HepG2 (cell line): ENCODE results near the gene RBM27. TPM values are rescaled to one million over a fixed set of nuclear protein-coding genes. Genes with fewer than 3 reads are reported as not detected.

ENCODE experiments used
- BHLHE40 ChIP-seq: IDR thresholded peaks from 2 replicates; pipeline ENCODE4 v1.6.1; 2011; ENCODE audit warnings: low read length, improper control_type of control experiment
- JARID2 ChIP-seq: sonication (generic); formaldehyde crosslinking; IDR thresholded peaks from 2 replicates; pipeline ENCODE4 v1.8.1; 2023; ENCODE audit warnings: missing genetic modification reagents, inconsistent platforms; ENCODE audit not compliant: insufficient replicate concordance
- KLF16 ChIP-seq, 2 experiments: sonication (generic) in 1 of 2; formaldehyde crosslinking in 1 of 2; IDR thresholded peaks; 2 replicates each; pipeline versions ENCODE4 v1.6.1 to v1.8.0; 2016 to 2023; ENCODE audit warnings: missing genetic modification reagents in 2 of 2, missing compliant biosample characterization in 1 of 2
- NCOA1 ChIP-seq: sonication (generic); formaldehyde crosslinking; IDR thresholded peaks from 2 replicates; pipeline ENCODE4 v1.9.0; 2021; ENCODE audit warnings: missing genetic modification reagents
- SP5 ChIP-seq: IDR thresholded peaks from 2 replicates; pipeline ENCODE4 v1.6.1; 2016; ENCODE audit warnings: low read depth, borderline replicate concordance
- U2AF2 ChIP-seq: fragments of 200-400 bp; formaldehyde crosslinking; IDR thresholded peaks from 2 replicates; pipeline ENCODE4 v1.6.1; 2017; ENCODE audit warnings: low read depth, mild to moderate bottlenecking, low read length
- ZBTB20 ChIP-seq: sonication (generic); formaldehyde crosslinking; IDR thresholded peaks from 2 replicates; pipeline ENCODE4 v1.8.1; 2023; ENCODE audit warnings: missing genetic modification reagents, low read depth, mild to moderate bottlenecking, borderline replicate concordance
- ZNF441 ChIP-seq: sonication (generic); formaldehyde crosslinking; IDR thresholded peaks from 2 replicates; pipeline ENCODE4 v1.7.0; 2021; ENCODE audit warnings: missing genetic modification reagents, borderline replicate concordance
- ZNF451 ChIP-seq: sonication (generic); formaldehyde crosslinking; IDR thresholded peaks from 2 replicates; pipeline ENCODE4 v1.5.0; 2020; ENCODE audit warnings: mild to moderate bottlenecking, missing genetic modification reagents
- ZNF839 ChIP-seq: sonication (generic); formaldehyde crosslinking; IDR thresholded peaks from 2 replicates; pipeline ENCODE4 v1.4.0; 2020; ENCODE audit warnings: missing genetic modification reagents, mild to moderate bottlenecking, borderline replicate concordance
- polyA plus RNA-seq, 8 experiments: library from polyadenylated mRNA; depleted of rRNA in 3 of 8; stranded (reverse) in 7 of 8; unstranded in 1 of 8; fragments of >200 nt; fragmentation: Illumina TruSeq in 4 of 8; extraction: Trizol in 4 of 8; gene quantifications; 2 replicates each; pipeline versions ENCODE4 v1.2.1 to v1.2.3, GENCODE V29; 2011 to 2016; ENCODE audit warnings: low read depth in 4 of 8, missing spikeins in 1 of 8, mixed read lengths in 1 of 8; ENCODE audit not compliant: insufficient read depth in 1 of 8
- total RNA-seq, 5 experiments: library from RNA; depleted of rRNA; stranded (reverse); fragments of >200 nt; fragmentation: Illumina TruSeq; extraction: Trizol; gene quantifications; 2 replicates each; pipeline ENCODE4 v1.2.3, GENCODE V29; 2016; ENCODE audit warnings: low read depth in 1 of 5
- TF ChIP-seq, protein P1 (sequence below): sonication (generic); formaldehyde crosslinking; IDR thresholded peaks from 2 replicates; pipeline ENCODE4 v1.5.1; 2020; ENCODE audit warnings: missing genetic modification reagents, mild to moderate bottlenecking, borderline replicate concordance
- TF ChIP-seq, protein P2 (sequence below): sonication (generic); formaldehyde crosslinking; IDR thresholded peaks from 2 replicates; pipeline ENCODE4 v1.5.0; 2020; ENCODE audit warnings: mild to moderate bottlenecking, missing genetic modification reagents
- TF ChIP-seq, protein P3 (sequence below): sonication (generic); formaldehyde crosslinking; IDR thresholded peaks from 2 replicates; pipeline ENCODE4 v1.5.0; 2020; ENCODE audit warnings: missing genetic modification reagents
- TF ChIP-seq, protein P4 (sequence below): sonication (generic); formaldehyde crosslinking; IDR thresholded peaks from 2 replicates; pipeline ENCODE4 v1.8.0; 2022; ENCODE audit warnings: mild to moderate bottlenecking, missing genetic modification reagents, borderline replicate concordance
- TF ChIP-seq, protein P5 (sequence below): sonication (generic); formaldehyde crosslinking; IDR thresholded peaks from 2 replicates; pipeline ENCODE4 v1.4.0; 2020; ENCODE audit warnings: mild to moderate bottlenecking, missing genetic modification reagents

RBM27 gene
- total and polyA plus RNA-seq, 2 of the 13 experiments (the other 11 are each of a cell fraction or from before 2014, with no cell fraction given), result 12.9 to 23.4 TPM

DNA sequence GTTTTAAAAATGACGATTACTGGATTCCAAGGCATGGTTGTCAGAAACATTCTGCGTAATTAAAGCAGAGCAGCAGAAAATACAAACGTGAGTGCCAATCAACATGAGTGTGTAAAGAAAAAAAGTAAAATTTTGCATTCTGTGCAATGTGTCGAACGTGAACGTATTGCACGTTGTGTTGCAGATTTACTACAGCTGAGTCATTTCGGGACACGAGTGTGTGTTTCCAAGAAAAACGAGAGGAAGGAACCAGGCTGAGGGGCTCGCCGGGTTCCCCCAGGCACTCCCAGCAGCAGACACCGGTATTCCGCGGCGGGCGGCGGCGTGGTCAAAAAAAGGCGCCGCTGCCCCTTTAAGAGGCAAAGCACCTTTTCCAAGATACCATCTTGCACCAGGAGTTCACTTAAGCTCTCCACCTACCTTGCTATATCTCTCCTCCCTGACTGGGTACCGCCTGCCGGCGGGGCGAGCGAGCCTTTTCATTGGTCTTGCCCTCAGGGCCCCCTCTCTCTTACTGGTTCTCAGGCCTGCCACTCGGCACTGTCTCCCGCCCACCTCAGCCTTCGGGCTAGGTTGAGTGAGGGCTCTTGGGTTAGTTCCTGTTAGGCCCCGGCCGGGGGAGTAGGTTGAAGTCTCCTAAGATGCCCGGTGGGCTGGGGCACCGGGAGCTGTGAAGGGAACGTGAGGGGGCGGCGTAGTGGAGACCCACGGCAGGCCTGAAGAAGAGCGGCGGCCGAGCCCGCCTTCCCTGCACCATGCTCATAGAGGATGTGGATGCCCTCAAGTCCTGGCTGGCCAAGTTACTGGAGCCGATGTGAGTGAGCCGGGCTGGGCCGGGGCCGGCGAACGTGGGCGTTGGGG, at the start of gene RBM27 (continued):
- TF ChIP-seq NCOA1 (CRISPR knock-in tag), result no peak
- TF ChIP-seq, protein P1, sequence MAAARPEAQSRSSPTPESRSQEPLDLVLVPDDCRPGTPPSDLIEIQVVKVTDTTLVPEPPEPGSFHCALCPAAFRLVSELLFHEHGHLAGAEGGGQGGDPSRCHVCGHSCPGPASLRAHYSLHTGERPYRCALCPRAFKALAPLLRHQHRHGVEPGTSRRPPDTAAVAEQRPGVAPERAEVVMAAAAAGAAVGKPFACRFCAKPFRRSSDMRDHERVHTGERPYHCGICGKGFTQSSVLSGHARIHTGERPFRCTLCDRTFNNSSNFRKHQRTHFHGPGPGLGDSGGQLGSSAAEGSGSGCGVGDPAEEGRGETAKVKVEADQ (CRISPR knock-in tag), result no peak
- peak; percentile 62; the same call in 1 of the 2 replicates for TF ChIP-seq ZBTB20
- TF ChIP-seq, protein P2, sequence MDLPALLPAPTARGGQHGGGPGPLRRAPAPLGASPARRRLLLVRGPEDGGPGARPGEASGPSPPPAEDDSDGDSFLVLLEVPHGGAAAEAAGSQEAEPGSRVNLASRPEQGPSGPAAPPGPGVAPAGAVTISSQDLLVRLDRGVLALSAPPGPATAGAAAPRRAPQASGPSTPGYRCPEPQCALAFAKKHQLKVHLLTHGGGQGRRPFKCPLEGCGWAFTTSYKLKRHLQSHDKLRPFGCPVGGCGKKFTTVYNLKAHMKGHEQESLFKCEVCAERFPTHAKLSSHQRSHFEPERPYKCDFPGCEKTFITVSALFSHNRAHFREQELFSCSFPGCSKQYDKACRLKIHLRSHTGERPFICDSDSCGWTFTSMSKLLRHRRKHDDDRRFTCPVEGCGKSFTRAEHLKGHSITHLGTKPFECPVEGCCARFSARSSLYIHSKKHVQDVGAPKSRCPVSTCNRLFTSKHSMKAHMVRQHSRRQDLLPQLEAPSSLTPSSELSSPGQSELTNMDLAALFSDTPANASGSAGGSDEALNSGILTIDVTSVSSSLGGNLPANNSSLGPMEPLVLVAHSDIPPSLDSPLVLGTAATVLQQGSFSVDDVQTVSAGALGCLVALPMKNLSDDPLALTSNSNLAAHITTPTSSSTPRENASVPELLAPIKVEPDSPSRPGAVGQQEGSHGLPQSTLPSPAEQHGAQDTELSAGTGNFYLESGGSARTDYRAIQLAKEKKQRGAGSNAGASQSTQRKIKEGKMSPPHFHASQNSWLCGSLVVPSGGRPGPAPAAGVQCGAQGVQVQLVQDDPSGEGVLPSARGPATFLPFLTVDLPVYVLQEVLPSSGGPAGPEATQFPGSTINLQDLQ (CRISPR knock-in tag), result no peak
- TF ChIP-seq ZNF839 (CRISPR knock-in tag), result no peak
- TF ChIP-seq SP5 (CRISPR knock-in tag), result 0 out of 2 replicates have a peak, but pooled peaks have one; percentile 8
- TF ChIP-seq, protein P3, sequence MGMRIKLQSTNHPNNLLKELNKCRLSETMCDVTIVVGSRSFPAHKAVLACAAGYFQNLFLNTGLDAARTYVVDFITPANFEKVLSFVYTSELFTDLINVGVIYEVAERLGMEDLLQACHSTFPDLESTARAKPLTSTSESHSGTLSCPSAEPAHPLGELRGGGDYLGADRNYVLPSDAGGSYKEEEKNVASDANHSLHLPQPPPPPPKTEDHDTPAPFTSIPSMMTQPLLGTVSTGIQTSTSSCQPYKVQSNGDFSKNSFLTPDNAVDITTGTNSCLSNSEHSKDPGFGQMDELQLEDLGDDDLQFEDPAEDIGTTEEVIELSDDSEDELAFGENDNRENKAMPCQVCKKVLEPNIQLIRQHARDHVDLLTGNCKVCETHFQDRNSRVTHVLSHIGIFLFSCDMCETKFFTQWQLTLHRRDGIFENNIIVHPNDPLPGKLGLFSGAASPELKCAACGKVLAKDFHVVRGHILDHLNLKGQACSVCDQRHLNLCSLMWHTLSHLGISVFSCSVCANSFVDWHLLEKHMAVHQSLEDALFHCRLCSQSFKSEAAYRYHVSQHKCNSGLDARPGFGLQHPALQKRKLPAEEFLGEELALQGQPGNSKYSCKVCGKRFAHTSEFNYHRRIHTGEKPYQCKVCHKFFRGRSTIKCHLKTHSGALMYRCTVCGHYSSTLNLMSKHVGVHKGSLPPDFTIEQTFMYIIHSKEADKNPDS (CRISPR knock-in tag), result no peak
- TF ChIP-seq, protein P4, sequence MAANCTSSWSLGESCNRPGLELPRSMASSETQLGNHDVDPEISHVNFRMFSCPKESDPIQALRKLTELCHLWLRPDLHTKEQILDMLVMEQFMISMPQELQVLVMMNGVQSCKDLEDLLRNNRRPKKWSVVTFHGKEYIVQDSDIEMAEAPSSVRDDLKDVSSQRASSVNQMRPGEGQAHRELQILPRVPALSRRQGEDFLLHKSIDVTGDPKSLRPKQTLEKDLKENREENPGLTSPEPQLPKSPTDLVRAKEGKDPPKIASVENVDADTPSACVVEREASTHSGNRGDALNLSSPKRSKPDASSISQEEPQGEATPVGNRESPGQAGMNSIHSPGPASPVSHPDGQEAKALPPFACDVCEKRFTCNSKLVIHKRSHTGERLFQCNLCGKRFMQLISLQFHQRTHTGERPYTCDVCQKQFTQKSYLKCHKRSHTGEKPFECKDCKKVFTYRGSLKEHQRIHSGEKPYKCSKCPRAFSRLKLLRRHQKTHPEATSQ (CRISPR knock-in tag), result no peak
- TF ChIP-seq U2AF2, result no peak
- TF ChIP-seq KLF16 (CRISPR knock-in tag; IDR thresholded peaks at IDR 0.05), result no peak; a peak in 1 of 4 replicates
- TF ChIP-seq ZNF441 (CRISPR knock-in tag), result 0 out of 2 replicates have a peak, but pooled peaks have one; percentile 37
- no peak for TF ChIP-seq JARID2 (CRISPR knock-in tag)
- no peak for TF ChIP-seq ZNF451
- TF ChIP-seq, protein P5, sequence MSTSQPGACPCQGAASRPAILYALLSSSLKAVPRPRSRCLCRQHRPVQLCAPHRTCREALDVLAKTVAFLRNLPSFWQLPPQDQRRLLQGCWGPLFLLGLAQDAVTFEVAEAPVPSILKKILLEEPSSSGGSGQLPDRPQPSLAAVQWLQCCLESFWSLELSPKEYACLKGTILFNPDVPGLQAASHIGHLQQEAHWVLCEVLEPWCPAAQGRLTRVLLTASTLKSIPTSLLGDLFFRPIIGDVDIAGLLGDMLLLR (CRISPR knock-in tag), result no peak
- no peak for TF ChIP-seq BHLHE40
